ENCODE results near the gene RNF133.
A peak's percentile ranks its signal among the peaks of the same experiment; 100 is the strongest.

Gene RNF133

GRCh38 chr7:122699017-122699416, at the start of gene RNF133:
TSS of gene RNF133 (minus strand) at chr7:122699117. CDS start at chr7:122698918, 199 bp downstream.
- no peak for DNase-seq

- no peak for DNase-seq
Measured at GRCh38 chr7:122748195-122748594, 49.3 kb upstream of the RNF133 start.

- no peak for DNase-seq
Measured at GRCh38 chr7:122746948-122747347, 48.0 kb upstream of the RNF133 start.

- peak; percentile 26 for DNase-seq
Measured at GRCh38 chr7:122743211-122743610, 44.3 kb upstream of the RNF133 start.

- no peak for DNase-seq
Measured at GRCh38 chr7:122738947-122739346, 40.0 kb upstream of the RNF133 start.

- DNase-seq = no peak
Measured at GRCh38 chr7:122736183-122736582, 37.3 kb upstream of the RNF133 start.

- no peak for DNase-seq
Measured at GRCh38 chr7:122727759-122728158, 28.8 kb upstream of the RNF133 start.

GRCh38 chr7:122727354-122727753, 28.4 kb upstream of the RNF133 start:
- no peak for DNase-seq

GRCh38 chr7:122726881-122727280, 28.0 kb upstream of the RNF133 start:
- no peak for DNase-seq

GRCh38 chr7:122724366-122724765, 25.4 kb upstream of the RNF133 start:
- no peak for DNase-seq

- no peak for DNase-seq
Measured at GRCh38 chr7:122719010-122719578, 20.2 kb upstream of the RNF133 start.

- DNase-seq = no peak
Measured at GRCh38 chr7:122717356-122718089, 18.6 kb upstream of the RNF133 start.

- no peak for DNase-seq
Measured at GRCh38 chr7:122715183-122715582, 16.3 kb upstream of the RNF133 start.

GRCh38 chr7:122710916-122711315, 12.0 kb upstream of the RNF133 start:
- DNase-seq = no peak

- no peak for DNase-seq
Measured at GRCh38 chr7:122709930-122710646, 11.2 kb upstream of the RNF133 start.

- no peak for DNase-seq
Measured at GRCh38 chr7:122706836-122707235, 7.9 kb upstream of the RNF133 start.

- no peak for DNase-seq
Measured at GRCh38 chr7:122702872-122703510, 4.1 kb upstream of the RNF133 start, which contains the start of gene RNF148. TSS of gene RNF148 (minus strand) at chr7:122702922. CDS start at chr7:122702750, 172 bp downstream.

- DNase-seq = no peak
Measured at GRCh38 chr7:122695816-122696215, 3.1 kb downstream of the RNF133 start.

- no peak for DNase-seq
Measured at GRCh38 chr7:122694697-122695096, 4.2 kb downstream of the RNF133 start.

- DNase-seq = no peak
Measured at GRCh38 chr7:122692769-122693309, 6.1 kb downstream of the RNF133 start.

- DNase-seq = no peak
Measured at GRCh38 chr7:122691569-122692235, 7.2 kb downstream of the RNF133 start.

GRCh38 chr7:122689346-122690109, 9.4 kb downstream of the RNF133 start:
- DNase-seq = no peak

Measured in NCI-H345 (cell line).